Upper lobe of right lung (tissue), 1 donor: Measurements from ENCODE around the gene CNIH3. TPM values are rescaled to one million over a fixed set of nuclear protein-coding genes. Genes with fewer than 3 reads are reported as not detected.
"Not testable (repeated sequence)": the region's sequence is repeated elsewhere in the genome, so short reads cannot be mapped to it uniquely, and the experiment has no call there.

Experiments used
- ATAC-seq: fragments of 200-7000 bp; cut with Tn5 transposase; one replicate; pipeline ENCODE4 v1.9.1; 2020; ENCODE audit warnings: mild to moderate bottlenecking, moderate library complexity
- DNase-seq: peaks from one replicate; pipeline ENCODE4 v3.0.0-alpha.2; 2020
- H3K27ac ChIP-seq: fragments of 200-600 bp; one replicate; pipeline ENCODE4 v1.8.0; 2022
- H3K27me3 ChIP-seq: fragments of 200-600 bp; one replicate; pipeline ENCODE4 v1.8.0; 2022; ENCODE audit warnings: mild to moderate bottlenecking
- H3K36me3 ChIP-seq: fragments of 200-600 bp; one replicate; pipeline ENCODE4 v1.8.0; 2022
- H3K4me1 ChIP-seq: fragments of 200-600 bp; one replicate; pipeline ENCODE4 v1.8.0; 2022
- H3K4me3 ChIP-seq: fragments of 200-600 bp; one replicate; pipeline ENCODE4 v1.8.0; 2022; ENCODE audit warnings: mild to moderate bottlenecking
- H3K9me3 ChIP-seq: fragments of 200-600 bp; one replicate; pipeline ENCODE4 v1.8.0; 2022
- CTCF ChIP-seq: fragments of 200-600 bp; IDR thresholded peaks from one replicate; pipeline ENCODE4 v1.8.0; 2022; ENCODE audit warnings: antibody characterized with exemption
- intact Hi-C: fragments of 100-400 bp; cut with DNase I; formaldehyde crosslinking; loops from one replicate; pipeline ENCODE4 v1.11.0; 2022
- total RNA-seq: library from RNA; stranded (reverse); fragmentation: NEBNext Ultra II Directional; extraction: Animal tissue kit (Norgen Biotek cat#: 25700); gene quantifications from one replicate; pipeline ENCODE4 v1.2.1, GENCODE V29; 2021
- donor health status: DM: no; HTN: yes; CAD: no; lungs with severe emphysema.

CNIH3 gene
- total RNA-seq, 1 donor from 2014 or later = 4.8 TPM

DNA sequence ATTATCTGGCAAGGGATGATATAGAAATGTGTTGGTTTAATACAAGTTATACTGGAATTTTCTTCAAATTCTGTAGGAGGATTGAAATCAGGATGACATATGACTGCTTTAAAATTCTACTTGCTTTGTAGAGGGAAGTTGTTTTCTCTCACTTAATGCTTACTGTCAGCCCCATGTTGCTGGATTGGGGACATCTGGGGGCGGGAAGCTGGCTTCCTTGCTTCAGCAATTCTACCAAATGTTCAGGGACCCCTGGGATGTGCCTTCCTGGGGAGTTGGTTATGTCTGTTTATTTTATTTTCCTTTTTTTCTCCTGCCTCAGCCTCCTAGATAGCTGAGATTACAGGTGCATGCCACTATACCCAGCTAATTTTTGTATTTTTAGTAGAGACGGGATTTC, 63.5 kb downstream of the CNIH3 start:
- H3K27ac ChIP-seq = no peak overlapping the region

DNA sequence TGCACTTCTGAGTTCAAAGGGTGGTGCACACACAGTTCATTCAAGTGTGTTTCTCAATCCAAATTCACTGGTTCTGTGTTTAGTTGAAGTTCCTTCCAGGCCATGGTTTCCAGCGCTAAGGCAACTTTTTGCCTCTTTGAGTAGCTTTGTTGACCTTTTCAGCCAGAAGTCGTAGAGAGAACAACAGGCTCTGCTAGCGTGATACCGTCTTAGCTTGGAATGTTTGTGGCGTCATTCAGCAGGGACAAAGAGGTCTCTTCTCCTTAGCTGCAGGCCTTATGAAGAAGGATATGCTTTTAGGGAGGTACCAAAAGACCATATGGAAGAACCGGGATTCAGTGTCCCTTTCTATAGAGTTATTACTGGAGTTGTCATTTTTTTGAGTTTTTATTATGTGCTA, 65.7 kb downstream of the CNIH3 start:
- DNase-seq = no peak
- Histone ChIP-seq H3K4me1 (no peaks in the 10 kb centered on the region), H3K9me3 (no peaks in the 10 kb centered on the region), H3K27me3 (no peaks in the 10 kb centered on the region), H3K4me3 (no peak overlapping the region), H3K36me3 (no peaks in the 10 kb centered on the region), H3K27ac (no peak overlapping the region)
- no peak for ATAC-seq
- TF ChIP-seq CTCF = no peak
- intact Hi-C loops = no loop called here

More for the DNA sequence above, 63.5 kb downstream of the CNIH3 start:
- DNase-seq (no peak), ATAC-seq (no peak)
- Histone ChIP-seq H3K4me1 (no peaks in the 10 kb centered on the region), H3K9me3 (no peaks in the 10 kb centered on the region), H3K36me3 (no peaks in the 10 kb centered on the region), H3K4me3 (no peak overlapping the region), H3K27me3 (no peaks in the 10 kb centered on the region)
- intact Hi-C loops = no loop called here
- TF ChIP-seq CTCF = no peak

- Histone ChIP-seq H3K4me1 (no peaks in the 10 kb centered on the region), H3K4me3 (no peak overlapping the region), H3K27me3 (no peaks in the 10 kb centered on the region), H3K36me3 (no peaks in the 10 kb centered on the region), H3K9me3 (no peaks in the 10 kb centered on the region), H3K27ac (no peak overlapping the region)
- intact Hi-C loops = no loop called here
- no peak for ATAC-seq
- no peak for DNase-seq
- TF ChIP-seq CTCF = no peak
These were observed 67.8 kb downstream of the CNIH3 start for GRCh38 chr1:224683936-224684335.

DNA sequence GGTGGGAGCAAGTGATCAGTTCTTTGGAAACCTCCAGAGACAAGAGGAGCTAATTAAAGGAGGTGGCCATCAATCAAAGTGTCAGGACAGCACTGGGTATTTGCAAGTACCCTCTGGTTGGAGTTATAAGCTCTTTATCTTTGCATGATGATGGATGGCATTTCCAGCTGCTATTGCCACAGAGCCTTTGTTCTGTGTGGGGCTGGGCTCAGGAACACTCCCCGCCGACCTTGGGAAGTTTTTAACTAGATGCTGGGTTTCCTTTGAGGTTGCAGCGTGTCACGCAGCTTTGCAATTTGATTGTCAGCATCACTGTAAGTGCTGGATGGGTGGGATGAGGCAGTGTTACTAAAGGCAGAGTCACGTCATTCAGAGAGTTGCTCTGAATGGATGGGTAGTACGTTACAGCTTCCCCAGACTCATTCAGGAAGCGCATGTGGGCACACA, 68.9 kb downstream of the CNIH3 start:
- ATAC-seq (no peak), DNase-seq (no peak)
- Histone ChIP-seq H3K4me1 (no peaks in the 10 kb centered on the region), H3K27me3 (no peaks in the 10 kb centered on the region), H3K9me3 (no peaks in the 10 kb centered on the region), H3K36me3 (no peaks in the 10 kb centered on the region), H3K4me3 (no peak overlapping the region), H3K27ac (no peak overlapping the region)
- intact Hi-C loops = no loop called here
- TF ChIP-seq CTCF = no peak

DNA sequence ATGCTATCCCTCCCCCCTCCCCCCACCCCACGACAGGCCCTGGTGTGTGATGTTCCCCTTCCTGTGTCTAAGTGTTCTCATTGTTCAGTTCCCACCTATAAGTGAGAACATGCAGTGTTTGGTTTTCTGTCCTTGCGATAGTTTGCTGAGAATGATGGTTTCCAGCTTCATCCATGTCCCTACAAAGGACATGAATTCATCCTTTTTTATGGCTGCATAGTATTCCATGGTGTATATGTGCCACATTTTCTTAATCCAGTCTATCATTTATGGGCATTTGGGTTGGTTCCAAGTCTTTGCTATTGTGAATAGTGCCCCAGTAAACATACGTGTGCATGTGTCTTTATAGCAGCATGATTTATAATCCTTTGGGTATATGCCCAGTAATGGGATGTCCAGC, 70.0 kb downstream of the CNIH3 start:
- H3K36me3 ChIP-seq, H3K27me3 ChIP-seq, ATAC-seq, H3K4me1 ChIP-seq, DNase-seq, H3K4me3 ChIP-seq, H3K27ac ChIP-seq, H3K9me3 ChIP-seq, intact Hi-C loops: not testable (repeated sequence)

DNA sequence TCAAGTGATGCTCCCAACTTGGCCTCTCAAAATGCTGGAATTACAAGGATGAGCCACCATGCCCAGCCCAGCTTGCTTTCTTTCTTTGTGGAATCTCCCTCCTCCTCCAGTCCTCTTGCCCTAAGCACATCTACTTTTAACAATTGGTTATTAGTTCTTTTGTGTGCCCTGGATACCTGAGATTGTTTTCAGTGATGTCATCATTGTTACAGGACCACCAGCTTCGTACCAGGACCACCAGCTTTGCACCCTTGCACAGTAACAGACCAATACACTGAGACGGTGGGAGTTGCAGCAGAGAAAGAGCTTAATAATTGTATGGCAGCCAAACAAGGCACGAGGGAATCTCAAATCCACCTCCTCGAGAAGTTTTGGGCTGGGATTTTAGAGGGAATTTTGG, 71.3 kb downstream of the CNIH3 start:
- no peaks in the 10 kb centered on the region for H3K9me3 ChIP-seq
- ATAC-seq (no peak), DNase-seq (no peak)
- H3K4me3 ChIP-seq = no peak overlapping the region
- no peaks in the 10 kb centered on the region for H3K36me3 ChIP-seq
- H3K27me3 ChIP-seq = no peaks in the 10 kb centered on the region
- intact Hi-C loops = no loop called here
- no peaks in the 10 kb centered on the region for H3K4me1 ChIP-seq
- TF ChIP-seq CTCF = no peak
- H3K27ac ChIP-seq = no peak overlapping the region
